Measurements from ENCODE around the gene PREB.
"Not testable (repeated sequence)": the region's sequence is repeated elsewhere in the genome, so short reads cannot be mapped to it uniquely, and the experiment has no call there.

PREB gene, protein sequence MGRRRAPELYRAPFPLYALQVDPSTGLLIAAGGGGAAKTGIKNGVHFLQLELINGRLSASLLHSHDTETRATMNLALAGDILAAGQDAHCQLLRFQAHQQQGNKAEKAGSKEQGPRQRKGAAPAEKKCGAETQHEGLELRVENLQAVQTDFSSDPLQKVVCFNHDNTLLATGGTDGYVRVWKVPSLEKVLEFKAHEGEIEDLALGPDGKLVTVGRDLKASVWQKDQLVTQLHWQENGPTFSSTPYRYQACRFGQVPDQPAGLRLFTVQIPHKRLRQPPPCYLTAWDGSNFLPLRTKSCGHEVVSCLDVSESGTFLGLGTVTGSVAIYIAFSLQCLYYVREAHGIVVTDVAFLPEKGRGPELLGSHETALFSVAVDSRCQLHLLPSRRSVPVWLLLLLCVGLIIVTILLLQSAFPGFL

DNA sequence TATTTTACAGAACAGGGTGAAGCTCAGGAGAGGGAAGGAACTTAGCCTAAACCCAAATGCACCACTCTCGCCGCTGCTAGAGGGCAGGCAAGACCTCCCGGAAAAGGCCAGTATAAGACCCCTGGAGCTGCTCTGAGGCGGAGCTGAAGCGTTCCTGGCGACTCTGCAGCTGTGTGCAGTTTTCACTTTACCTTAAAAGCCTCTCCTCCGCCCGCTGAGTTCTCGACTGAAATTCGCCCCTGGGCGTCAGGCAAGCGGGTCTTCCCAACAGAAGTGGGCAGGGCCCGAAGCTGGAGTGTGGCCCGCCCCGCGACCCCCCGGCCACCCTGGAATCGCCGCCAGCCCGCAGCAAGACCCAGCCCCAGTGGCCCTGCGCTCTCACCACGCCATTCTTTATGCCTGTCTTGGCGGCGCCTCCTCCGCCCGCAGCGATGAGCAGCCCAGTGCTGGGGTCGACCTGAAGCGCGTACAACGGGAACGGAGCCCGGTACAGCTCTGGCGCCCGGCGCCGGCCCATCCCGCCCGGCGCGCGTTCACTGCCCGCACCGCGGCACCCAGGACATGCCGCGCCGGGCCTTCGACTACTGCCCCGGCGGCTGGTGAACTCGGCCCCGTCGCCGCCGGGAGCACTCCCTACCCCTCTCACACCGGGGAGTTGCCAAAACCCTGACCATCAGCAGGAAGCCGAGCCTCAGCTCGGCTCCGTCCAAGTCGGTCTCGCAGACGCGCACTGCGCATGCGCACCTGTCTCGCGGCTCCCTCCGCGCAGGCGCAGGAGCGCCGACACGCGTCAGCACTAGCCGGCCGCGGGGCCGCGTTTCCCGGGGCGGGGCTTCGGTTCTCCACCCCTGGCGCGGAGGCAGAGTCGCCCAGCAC, at the start of gene PREB:
Gene PREB, minus strand, starts transcription at position 732 of the 876 bp plus-strand sequence. Its CDS starts 215 bp downstream, at position 517.
- peak within 1 kb of the TSS; percentile 78 to 98 (median 88) for H3K27ac ChIP-seq
- peak within 1 kb of the TSS; percentile 80 to 98 (median 97) for H3K4me3 ChIP-seq

DNA sequence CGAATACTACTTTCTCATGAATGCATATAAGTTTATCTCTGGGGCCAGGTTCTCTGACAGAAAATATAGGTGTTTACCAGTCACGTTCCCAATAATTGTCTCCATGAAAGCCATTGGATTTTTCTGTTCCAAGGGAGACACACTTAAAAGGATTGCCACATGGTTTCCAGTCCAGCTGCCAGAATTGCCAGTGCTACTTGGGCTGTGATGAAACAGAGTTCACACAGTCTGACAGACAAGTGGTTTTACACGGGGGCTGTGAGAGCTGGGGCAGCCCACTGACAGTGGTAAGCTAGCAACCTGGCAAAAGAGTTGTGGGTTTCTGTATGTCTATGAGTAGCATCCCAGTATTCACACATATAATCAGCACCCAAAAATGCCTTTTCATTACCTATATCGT, 49.7 kb upstream of the PREB start:
- peak overlapping the region in 12 of 21 experiments; percentile 1 to 74 (median 38) for H3K27ac ChIP-seq
- H3K4me3 ChIP-seq = no peak overlapping the region

DNA sequence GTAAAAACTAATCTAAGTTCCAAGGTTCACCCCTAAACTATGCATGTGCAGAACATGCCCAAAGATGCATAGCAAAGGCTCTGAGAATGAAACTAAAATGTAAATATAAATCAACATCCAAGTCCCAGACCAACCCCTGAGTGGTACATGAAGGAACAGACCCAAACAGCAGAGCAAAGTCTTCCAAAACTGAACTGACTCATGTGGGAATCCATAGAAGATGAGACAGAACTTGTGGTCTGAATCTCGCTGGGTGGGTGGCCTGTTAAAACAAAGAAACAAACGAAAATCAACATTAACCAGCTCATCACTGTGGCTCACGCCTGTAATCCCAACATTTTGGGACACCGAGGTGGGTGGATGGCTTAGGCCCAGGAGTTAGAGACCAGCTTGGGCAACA, 47.9 kb upstream of the PREB start:
- Histone ChIP-seq H3K4me3 (no peak overlapping the region), H3K27ac (peak overlapping the region in 8 of 21 experiments; percentile 25 to 74 (median 40))

DNA sequence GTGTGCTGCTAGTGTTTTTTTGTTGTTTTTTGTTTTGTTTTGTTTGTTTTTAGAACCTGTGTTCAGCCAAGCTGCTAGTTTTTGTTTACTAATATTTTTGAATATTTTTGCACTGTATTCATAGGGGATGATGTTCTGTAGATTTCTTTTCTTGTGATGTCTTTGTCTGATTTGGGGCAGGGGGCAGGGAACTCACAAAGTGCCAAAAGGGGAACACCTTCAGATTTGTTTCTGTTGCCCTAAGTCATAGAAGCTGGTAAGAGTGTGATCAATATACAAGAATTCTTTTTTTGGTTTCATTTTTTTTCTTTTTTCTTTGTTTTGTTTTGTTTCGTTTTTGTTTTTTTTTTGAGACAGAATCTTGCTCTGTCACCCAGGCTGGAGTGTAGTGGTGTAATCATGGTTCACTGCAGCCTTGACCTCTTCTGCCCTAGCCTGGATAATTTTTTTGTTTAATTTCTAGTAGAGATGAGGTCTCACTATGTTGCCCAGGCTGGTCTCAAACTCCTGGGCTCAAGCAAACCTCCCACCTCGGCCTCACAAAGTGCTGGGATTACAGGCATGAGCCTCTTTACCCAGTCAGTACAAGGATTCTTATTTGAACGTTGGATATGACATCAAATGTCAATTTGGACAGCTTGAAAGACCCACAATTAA, 45.0 kb upstream of the PREB start:
- Histone ChIP-seq H3K27ac (peak overlapping the region in 1 of 21 experiments; percentile 30), H3K4me3 (no peak overlapping the region)

DNA sequence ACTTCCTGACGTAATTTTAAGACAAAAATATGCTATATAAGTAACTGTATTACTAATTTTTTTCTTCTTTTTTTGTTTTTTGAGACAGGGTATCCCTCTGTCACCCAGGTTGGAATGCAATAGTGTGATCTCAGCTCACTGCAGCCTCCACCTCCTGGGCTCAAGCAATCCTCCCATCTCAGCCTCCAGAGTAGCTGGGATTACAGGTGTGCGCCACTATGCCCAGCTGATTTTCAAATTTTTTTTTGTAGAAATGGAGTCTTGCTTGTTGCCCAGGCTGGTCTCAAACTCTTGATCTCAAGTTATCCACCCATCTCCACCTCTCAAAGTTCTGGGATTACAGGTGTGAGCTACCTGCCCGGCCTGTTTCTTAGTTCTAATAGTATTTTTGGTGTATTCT, 44.0 kb upstream of the PREB start:
- no peak overlapping the region for H3K4me3 ChIP-seq
- H3K27ac ChIP-seq = no peak overlapping the region

DNA sequence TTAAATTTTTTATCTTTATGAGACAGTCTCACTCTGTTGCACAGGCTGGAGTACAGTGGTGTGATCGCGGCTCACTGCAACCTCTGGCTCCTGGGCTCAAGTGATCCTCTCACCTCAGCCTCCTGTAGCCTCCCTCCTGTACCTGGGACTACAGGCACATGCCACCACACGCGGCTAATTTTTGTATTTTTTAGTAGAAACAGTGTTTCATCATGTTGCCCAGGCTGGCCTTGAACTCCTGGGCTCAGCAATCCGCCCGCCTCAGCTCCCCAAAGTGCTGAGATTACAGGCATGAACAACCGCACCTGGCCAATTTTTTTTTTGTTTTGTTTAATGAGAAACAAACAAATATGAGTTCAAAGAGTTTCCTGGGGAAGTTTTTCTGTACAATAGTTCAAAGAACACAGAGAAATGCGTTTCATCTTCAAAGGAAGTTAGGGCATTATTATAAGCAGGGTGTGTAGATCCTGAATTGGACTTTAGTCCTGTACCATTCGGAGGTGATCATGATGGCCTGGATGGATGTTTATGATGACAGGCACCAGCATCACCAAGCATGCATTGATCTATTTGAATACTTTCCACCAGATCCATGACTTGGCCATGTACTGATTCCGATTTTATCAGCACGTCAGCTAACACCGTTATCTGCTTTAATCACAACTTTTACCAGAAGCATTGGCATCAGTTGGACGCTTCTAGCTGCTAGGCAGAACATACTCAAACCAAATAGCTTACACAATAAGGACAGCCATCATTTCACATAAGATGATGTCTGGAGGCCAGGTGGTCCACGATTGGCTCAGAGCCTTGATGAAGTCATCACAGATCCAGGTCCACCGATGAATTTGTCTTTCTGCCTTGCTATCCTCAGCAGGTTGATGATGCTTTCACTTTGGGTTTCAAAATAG, 43.3 kb upstream of the PREB start:
- Histone ChIP-seq H3K4me3 (no peak overlapping the region), H3K27ac (no peak overlapping the region)

DNA sequence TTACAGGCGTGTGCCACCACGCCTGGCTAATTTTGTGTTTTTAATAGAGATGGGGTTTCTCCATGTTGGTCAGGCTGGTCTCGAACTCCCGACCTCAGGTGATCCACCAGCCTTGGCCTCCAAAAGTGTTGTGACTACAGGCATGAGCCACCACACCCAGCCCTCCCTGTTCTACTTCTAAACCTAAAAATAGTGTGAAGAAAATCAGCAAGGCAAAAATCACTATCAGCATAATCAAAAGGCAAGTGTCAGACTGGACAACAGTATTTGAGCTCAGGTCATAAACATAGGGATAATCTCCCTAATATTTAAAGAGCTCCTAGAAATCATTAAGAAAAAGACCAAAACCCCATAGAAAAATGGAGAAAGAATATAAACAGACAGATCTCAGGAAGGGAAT, 41.3 kb upstream of the PREB start:
- H3K27ac ChIP-seq, H3K4me3 ChIP-seq: not testable (repeated sequence)

DNA sequence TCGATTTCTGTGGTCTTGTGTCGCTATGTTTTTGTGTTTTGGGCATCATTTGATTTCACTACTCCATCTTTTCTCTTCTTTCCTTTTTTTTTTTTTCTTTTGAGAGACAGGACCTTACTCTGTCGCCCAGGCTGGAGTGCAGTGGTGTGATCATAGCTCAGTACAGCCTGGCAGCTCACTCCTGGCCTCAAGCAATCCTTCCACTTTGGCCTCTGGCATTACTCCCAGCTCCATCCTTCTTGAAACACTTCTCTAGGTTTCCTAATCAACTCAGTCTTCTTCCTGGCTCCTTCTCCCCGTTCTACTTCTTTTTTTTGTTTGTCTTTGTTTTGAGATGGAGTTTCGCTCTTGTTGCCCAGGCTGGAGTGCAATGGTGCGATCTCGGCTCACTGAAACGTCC, 40.9 kb upstream of the PREB start:
- no peak overlapping the region for H3K4me3 ChIP-seq
- H3K27ac ChIP-seq = no peak overlapping the region

DNA sequence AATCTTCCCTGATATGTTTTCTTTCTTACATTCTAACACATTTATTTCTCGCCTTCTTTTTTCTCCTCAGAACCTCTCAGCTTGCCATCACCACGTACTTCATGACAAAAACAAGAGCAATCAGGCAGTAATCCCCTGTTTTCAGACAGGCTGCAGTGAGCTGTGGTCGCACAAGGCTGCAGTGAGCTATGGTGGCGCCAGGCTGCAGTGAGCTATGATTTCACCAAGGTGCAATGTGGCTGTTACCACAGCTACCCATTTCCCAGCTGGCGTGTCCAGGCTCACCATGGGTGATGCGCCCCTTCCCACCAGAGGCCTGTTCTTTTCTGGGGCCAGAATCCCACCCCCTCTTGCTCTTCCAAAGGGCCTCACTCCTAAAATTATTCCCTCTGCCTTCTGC, 40.2 kb upstream of the PREB start:
- H3K27ac ChIP-seq = no peak overlapping the region
- H3K4me3 ChIP-seq = no peak overlapping the region

DNA sequence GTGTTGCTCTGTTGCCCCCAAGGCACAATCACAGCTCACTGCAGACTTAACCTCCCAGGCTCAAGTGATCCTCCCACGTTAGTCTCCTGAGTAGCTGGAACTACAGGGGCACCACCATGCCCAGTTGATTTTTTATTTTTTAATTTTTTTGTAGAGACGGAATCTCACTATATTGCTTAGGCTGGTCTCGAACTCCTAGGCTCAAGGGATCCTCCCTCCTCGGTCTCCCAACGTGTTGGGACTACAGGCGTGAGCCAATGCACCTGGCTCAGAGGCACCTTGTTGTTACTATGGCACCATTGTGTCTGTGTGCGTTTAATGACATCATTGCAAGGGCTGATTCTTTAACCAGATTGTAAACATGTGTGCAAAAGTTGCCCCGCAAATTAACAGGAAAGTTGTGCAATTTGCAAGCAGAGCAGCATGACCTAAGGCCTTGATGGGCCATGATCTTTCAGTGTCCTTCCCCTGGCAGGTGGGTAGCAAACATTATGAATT, 37.0 kb upstream of the PREB start:
- no peak overlapping the region for H3K4me3 ChIP-seq
- no peak overlapping the region for H3K27ac ChIP-seq

DNA sequence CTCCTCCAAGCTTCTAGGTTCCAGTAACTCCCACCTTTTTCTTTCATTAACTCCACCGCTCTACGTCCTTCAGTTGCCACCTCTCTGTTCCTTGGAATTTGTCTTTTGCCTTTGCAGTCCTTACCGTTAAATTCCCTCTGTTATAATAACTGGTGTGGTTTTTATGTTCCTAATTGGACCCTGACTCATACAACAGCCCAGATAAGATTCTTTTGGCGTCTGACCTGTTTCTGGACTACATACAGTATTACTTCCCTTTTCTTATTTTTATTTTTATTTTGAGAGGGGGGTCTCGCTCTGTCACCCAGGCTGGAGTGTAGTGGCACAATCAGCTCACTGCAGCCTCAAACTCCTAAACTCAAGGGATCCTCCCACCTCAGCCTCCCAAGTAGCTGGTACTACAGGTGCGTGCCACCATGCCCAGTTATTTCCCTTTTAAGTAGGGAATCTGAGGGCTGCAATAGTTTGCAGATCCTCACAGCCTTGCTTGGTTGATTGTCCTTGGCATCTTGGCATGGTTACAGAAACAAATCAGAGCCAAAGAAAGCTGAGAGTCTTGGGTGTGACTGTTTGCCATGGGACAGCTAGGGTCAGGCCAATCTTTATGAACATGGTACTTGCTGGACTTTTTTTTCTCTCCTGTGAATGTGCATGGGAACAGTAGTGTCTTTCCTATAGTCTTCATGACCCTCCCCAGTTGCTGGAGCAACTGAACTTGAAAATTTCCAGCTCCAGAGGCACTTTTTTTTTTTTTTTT, 36.3 kb upstream of the PREB start:
- H3K27ac ChIP-seq = no peak overlapping the region

DNA sequence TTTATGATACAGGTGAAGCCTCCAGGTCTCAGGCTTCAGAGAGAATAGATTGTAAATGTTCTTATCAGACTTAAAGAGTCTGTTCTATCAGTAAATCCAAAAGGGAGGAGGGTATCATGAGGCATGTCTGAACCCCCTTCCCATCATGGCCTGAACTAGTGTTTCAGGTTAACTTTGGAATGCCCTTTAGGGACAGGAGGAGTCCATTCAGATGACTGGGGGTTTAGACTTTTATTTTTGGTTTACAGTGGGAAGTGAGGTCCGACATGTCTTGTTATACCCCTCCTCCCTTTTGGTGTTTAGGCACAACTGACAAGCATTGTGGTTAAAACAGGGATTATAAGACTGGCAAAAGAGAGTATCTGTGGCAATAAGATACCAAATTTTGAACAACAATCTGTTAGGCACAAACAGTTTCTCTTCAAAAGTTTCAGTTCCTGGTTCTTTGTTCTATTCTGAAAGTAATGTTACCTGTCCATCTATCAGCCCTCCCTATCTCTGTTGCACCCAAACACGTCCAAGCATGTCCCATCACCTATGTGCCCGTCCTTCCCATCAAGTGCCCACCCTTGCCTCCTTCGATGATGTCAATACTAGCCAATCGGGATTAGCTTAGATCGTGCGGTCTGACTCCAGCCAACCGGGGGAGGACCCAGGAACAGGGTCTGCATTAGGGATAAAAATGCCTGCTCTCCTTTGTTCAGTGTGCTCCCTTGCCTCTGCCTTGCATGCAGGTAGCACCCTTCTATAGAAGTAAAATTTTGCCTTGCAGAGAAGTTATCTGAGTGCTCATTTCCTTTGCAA, 30.7 kb upstream of the PREB start:
- Histone ChIP-seq H3K27ac (no peak overlapping the region), H3K4me3 (no peak overlapping the region)

More for the DNA sequence above, 36.3 kb upstream of the PREB start:
- H3K4me3 ChIP-seq = no peak overlapping the region

DNA sequence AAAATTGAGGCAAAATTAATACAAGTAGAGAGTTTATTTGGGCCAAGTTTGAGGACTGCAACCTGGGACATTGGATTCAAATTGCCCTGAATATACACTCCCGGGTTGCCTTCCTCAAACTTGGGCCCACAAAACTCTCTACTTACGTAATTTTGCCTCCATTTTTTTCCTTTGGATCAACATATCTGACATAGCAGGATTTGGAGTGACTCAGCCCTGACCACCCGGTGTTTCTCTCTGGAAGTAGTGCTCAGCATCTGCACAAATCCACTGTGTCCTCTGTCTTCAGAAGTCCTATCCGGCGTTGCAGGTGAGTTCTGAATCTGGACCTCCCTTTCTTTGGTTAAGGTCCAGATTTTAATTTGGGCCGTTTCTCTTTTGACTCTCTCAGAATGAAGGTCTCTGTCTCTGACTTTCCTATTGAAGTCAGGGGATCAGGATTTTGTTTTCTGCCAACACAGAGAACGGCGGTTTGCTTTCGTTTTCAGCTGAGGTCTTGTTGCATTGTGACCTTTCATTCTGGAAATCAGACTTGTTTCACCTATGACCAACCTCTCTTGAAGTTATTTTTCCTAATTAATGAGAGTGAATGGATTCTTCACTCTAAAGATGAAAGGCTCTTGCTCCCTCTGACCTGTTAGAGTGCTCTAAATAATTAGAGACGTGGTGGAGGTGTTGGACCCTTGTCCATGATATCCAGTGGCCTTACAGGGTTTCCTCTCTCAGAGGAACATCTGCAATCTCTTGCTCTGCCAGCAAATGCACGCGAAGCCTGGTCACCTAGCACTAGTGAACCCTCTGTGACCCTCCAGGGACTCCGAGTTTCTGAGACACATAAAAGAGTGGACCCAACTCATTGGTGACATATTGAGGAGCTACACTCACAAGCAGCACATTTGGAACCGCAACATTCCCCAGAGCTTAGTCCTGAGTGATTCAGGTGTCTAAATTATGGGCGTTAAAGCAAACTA, 28.0 kb upstream of the PREB start:
- no peak overlapping the region for H3K27ac ChIP-seq
- H3K4me3 ChIP-seq = no peak overlapping the region

DNA sequence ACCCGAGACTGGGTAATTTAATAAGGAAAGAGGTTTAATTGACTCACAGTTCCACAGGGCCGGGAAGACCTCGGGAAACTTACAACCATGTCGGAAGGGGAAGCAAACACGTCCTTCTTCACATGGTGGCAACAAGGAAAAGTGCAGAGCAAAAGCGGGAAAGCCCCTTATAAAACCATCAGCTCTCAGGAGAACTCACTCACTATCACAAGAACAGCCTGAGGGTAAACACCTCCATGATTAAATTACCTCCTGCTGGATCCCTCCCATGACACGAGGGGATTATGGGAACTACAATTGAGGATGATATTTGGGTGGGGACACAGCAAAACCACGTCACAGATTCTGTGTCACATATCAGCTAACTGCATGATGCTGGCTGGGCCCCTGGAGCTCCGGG, 25.8 kb upstream of the PREB start:
- Histone ChIP-seq H3K4me3 (no peak overlapping the region), H3K27ac (no peak overlapping the region)

DNA sequence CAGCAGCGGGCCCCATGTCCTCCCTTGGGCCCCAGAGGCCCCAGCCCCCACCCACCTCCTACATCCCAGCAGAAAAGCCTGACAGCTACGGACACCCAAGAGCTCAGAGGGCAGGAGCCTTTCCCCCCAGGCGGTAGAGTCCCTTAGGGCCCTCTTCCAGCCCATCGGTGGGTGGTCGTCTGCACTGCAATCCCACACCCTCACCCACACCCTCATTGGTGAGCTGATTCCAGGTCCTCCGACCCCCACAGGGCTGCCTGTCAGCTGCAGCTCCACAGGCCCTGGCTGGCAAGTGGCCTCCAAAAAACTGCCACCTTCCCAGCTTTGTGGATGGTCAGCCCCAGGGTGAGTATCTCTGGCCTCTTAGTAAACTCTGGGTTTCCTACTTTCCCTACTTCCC, 24.8 kb upstream of the PREB start:
- no peak overlapping the region for H3K27ac ChIP-seq
- H3K4me3 ChIP-seq = no peak overlapping the region

DNA sequence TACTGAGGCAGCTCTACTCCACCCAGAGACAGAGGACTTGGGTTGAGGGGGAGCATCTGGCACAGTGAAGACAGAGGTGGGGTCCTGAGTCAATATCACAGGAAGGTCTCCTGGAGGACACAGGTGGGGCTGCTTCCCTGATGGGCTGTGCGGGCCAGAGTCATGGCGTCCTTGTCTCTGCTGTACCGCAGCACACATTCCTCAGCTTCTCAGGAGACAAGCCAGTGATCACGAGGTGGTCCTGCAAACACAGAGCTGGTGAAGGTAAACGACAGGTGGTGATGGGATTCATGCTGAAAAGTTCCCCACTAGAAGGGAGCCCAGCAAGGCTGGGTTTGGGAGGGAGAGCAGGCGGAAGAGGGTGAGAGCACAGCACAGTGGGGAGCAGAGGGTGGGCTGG, 24.0 kb upstream of the PREB start:
- H3K27ac ChIP-seq = no peak overlapping the region
- H3K4me3 ChIP-seq = no peak overlapping the region

Data from skin epidermis (tissue), 12 donors.